Peyer's patch (tissue), 4 donors: ENCODE results near the gene FGF21. TPM values are rescaled to one million over a fixed set of nuclear protein-coding genes. Genes with fewer than 3 reads are reported as not detected.

ENCODE experiments used
- DNase-seq, 3 donors: peaks; one replicate each; pipeline ENCODE4 v3.0.0-alpha.2; 2017 to 2019
- H3K27ac ChIP-seq, 4 donors: fragments of 200-600 bp; sonication (generic); one replicate each; pipeline ENCODE4 v1.5.1; 2016 to 2019
- H3K27me3 ChIP-seq, 2 donors: fragments of 200-600 bp; sonication (generic); one replicate each; pipeline ENCODE4 v1.5.1; 2019
- H3K36me3 ChIP-seq, 3 donors: fragments of 200-600 bp; sonication (generic); one replicate each; pipeline ENCODE4 v1.5.1; 2016 to 2019
- H3K4me1 ChIP-seq, 4 donors: fragments of 200-600 bp; sonication (generic); one replicate each; pipeline ENCODE4 v1.5.1; 2016 to 2019
- H3K4me3 ChIP-seq, 4 donors: fragments of 200-600 bp; sonication (generic); 1 replicate in 3 of 4; 2 replicates in 1 of 4; pipeline ENCODE4 v1.5.1; 2016 to 2019; ENCODE audit warnings: mild to moderate bottlenecking in 1 of 4
- H3K9me3 ChIP-seq, 4 donors: fragments of 200-600 bp; sonication (generic); one replicate each; pipeline ENCODE4 v1.5.1; 2016 to 2019; ENCODE audit warnings: mild to moderate bottlenecking in 1 of 4
- CTCF ChIP-seq, 6 experiments: fragments of 450-650 bp in 4 of 6; fragments of 200-600 bp in 2 of 6; sonication (generic) in 1 of 6; IDR thresholded peaks; one replicate each; pipeline ENCODE4 v1.5.1; 2017 to 2019; ENCODE audit warnings: antibody characterized with exemption in 6 of 6, mild to moderate bottlenecking in 3 of 6, moderate library complexity in 1 of 6
- POLR2A ChIP-seq, 2 donors: fragments of 450-650 bp; IDR thresholded peaks; one replicate each; pipeline ENCODE4 v1.5.1; 2017; ENCODE audit warnings: antibody characterized with exemption in 2 of 2, mild to moderate bottlenecking in 2 of 2, moderate library complexity in 2 of 2
- total RNA-seq, 4 donors: library from RNA; depleted of rRNA; stranded (reverse); fragments of >200 nt; gene quantifications; one replicate each; pipeline ENCODE4 v1.1.0, GENCODE V29; 2016

The FGF21 gene
- total RNA-seq, 4 donors from 2014 or later = not detected

DNA sequence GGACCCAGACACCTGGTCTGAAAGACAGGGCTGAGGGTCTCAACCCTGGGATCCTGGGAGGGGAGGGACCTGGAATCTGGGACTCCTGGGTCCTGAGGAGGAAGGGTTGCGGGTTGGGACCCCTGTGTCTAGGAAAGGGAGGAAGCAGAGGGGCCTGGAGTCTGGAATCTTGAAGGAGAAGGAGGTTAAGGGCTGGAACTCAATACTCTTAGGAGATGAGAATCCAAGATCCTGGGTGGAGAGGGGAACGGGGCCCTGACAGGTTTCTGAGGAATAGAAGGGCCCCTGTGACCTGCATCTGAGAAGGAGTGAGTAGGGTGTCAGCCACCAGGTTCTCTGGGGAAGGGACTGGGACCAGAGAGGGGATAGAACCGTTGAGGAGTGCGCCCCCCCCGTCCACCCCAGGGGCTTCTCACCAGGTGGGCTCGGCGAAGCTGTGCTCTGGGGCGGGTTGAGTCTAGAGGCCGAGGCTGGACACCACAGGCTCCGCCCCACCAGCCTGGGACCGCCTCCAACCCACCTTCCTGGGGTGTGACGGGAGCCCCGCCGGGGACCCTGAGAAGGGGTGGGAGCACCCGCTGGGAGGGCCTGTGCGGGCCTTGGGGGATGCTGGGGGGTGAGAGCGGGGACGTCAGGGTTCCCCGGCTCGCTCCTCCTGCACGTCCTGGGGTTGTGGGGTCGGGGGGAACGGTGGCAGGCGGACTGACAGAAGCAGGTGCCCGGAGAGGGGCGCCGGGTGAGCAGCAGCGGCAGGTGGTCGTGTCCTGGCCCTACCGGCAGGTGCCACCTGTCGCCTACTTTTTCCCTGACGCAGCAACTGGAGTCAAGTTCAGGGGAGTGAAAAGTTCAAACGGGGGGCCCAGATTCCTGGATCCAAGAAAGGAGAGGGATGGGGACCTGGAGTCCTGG, 35.8 kb upstream of the FGF21 start, which contains the start of gene MAMSTR:
MAMSTR (minus strand) TSS at position 463 of the 909 bp plus-strand sequence. CDS start 694 bp downstream, outside the sequence.
- H3K27ac ChIP-seq = peak within 1 kb of the TSS; percentile 75 to 83 (median 80)
- H3K4me3 ChIP-seq = peak within 1 kb of the TSS in 3 of 4 donors; percentile 46 to 56 (median 46)
- H3K4me1 ChIP-seq = peaks cover 0 to 37% (median 8%) of the 10 kb centered on the region in 4 donors
- no peaks in the 10 kb centered on the region for H3K27me3 ChIP-seq
- no peak for TF ChIP-seq POLR2A (IDR thresholded peaks at IDR 0.05)
- TF ChIP-seq CTCF (IDR thresholded peaks at IDR 0.05) = no peak
- no peak for DNase-seq
- no peaks in the 10 kb centered on the region for H3K9me3 ChIP-seq
- no peaks in the 10 kb centered on the region for H3K36me3 ChIP-seq

GRCh38 chr19:48720251-48720612, 35.1 kb upstream of the FGF21 start:
- no peak for DNase-seq
- Histone ChIP-seq H3K4me3 (peak overlapping the region in 2 of 4 donors; percentile 46 to 56), H3K4me1 (peaks cover 0 to 33% (median 6%) of the 10 kb centered on the region in 4 donors), H3K27me3 (no peaks in the 10 kb centered on the region), H3K36me3 (no peaks in the 10 kb centered on the region), H3K9me3 (no peaks in the 10 kb centered on the region), H3K27ac (peak overlapping the region in 3 of 4 donors; percentile 79 to 83 (median 80))
- no peak for TF ChIP-seq CTCF (IDR thresholded peaks at IDR 0.05)
- TF ChIP-seq POLR2A (IDR thresholded peaks at IDR 0.05) = no peak

GRCh38 chr19:48720613-48721296, 34.6 kb upstream of the FGF21 start:
- H3K36me3 ChIP-seq = no peaks in the 10 kb centered on the region
- no peaks in the 10 kb centered on the region for H3K27me3 ChIP-seq
- DNase-seq = peak; percentile 97 to 100 (median 98)
- TF ChIP-seq POLR2A (IDR thresholded peaks at IDR 0.05) (no peak), CTCF (IDR thresholded peaks at IDR 0.05) (no peak)
- H3K27ac ChIP-seq = peak overlapping the region; percentile 75 to 83 (median 80)
- H3K4me3 ChIP-seq = peak overlapping the region; percentile 46 to 61 (median 51)
- H3K9me3 ChIP-seq = no peaks in the 10 kb centered on the region
- H3K4me1 ChIP-seq = peaks cover 0 to 31% (median 3%) of the 10 kb centered on the region in 4 donors

- no peaks in the 10 kb centered on the region for H3K36me3 ChIP-seq
- peaks cover 0 to 16% (median 3%) of the 10 kb centered on the region in 4 donors for H3K4me1 ChIP-seq
- H3K27me3 ChIP-seq = no peaks in the 10 kb centered on the region
- no peak overlapping the region for H3K27ac ChIP-seq
- no peak for DNase-seq
- no peak for TF ChIP-seq CTCF (IDR thresholded peaks at IDR 0.05)
- no peak for TF ChIP-seq POLR2A (IDR thresholded peaks at IDR 0.05)
- no peaks in the 10 kb centered on the region for H3K9me3 ChIP-seq
- H3K4me3 ChIP-seq = no peak overlapping the region
These were observed 33.1 kb upstream of the FGF21 start for GRCh38 chr19:48722196-48722708.
